ENCODE data around the gene FHL1.

FHL1 gene

GRCh38 chrX:136183917-136184316 is 36.6 kb downstream of the FHL1 start:
- H3K9me3 ChIP-seq (ENCODE audit: severe bottlenecking): no peaks in the 10 kb centered on the region
- H3K36me3 ChIP-seq (ENCODE audit: low read depth): no peaks in the 10 kb centered on the region
- no peaks in the 10 kb centered on the region for H3K4me1 ChIP-seq (ENCODE audit: insufficient read depth, poor library complexity, severe bottlenecking)
- H3K27ac ChIP-seq (ENCODE audit: poor library complexity, severe bottlenecking): no peak overlapping the region
- no peak overlapping the region for H3K4me3 ChIP-seq (ENCODE audit: severe bottlenecking)
- H3K27me3 ChIP-seq (ENCODE audit: insufficient read depth, poor library complexity, severe bottlenecking): no peaks in the 10 kb centered on the region
- no peak for DNase-seq (ENCODE audit: low spot score)
- no peak for ATAC-seq (ENCODE audit: low read depth)
- no peak for TF ChIP-seq CTCF (IDR thresholded peaks at IDR 0.05; ENCODE audit: poor library complexity, severe bottlenecking)

- no peaks in the 10 kb centered on the region for H3K9me3 ChIP-seq (ENCODE audit: severe bottlenecking)
- TF ChIP-seq CTCF (IDR thresholded peaks at IDR 0.05; ENCODE audit: poor library complexity, severe bottlenecking): no peak
- no peak for DNase-seq (ENCODE audit: low spot score)
- H3K36me3 ChIP-seq (ENCODE audit: low read depth): no peaks in the 10 kb centered on the region
- ATAC-seq (ENCODE audit: low read depth): no peak
- H3K4me3 ChIP-seq (ENCODE audit: severe bottlenecking): no peak overlapping the region
- H3K27ac ChIP-seq (ENCODE audit: poor library complexity, severe bottlenecking): no peak overlapping the region
- H3K27me3 ChIP-seq (ENCODE audit: insufficient read depth, poor library complexity, severe bottlenecking): no peaks in the 10 kb centered on the region
- no peaks in the 10 kb centered on the region for H3K4me1 ChIP-seq (ENCODE audit: insufficient read depth, poor library complexity, severe bottlenecking)
Observed at GRCh38 chrX:136185401-136186022, 38.2 kb downstream of the FHL1 start.

GRCh38 chrX:136186023-136186413 is 38.7 kb downstream of the FHL1 start:
- H3K27ac ChIP-seq (ENCODE audit: poor library complexity, severe bottlenecking): no peak overlapping the region
- H3K27me3 ChIP-seq (ENCODE audit: insufficient read depth, poor library complexity, severe bottlenecking): no peaks in the 10 kb centered on the region
- no peak for ATAC-seq (ENCODE audit: low read depth)
- no peak overlapping the region for H3K4me3 ChIP-seq (ENCODE audit: severe bottlenecking)
- no peak for DNase-seq (ENCODE audit: low spot score)
- H3K9me3 ChIP-seq (ENCODE audit: severe bottlenecking): no peaks in the 10 kb centered on the region
- TF ChIP-seq CTCF (IDR thresholded peaks at IDR 0.05; ENCODE audit: poor library complexity, severe bottlenecking): no peak
- no peaks in the 10 kb centered on the region for H3K36me3 ChIP-seq (ENCODE audit: low read depth)
- no peaks in the 10 kb centered on the region for H3K4me1 ChIP-seq (ENCODE audit: insufficient read depth, poor library complexity, severe bottlenecking)

GRCh38 chrX:136189222-136189621 is 41.9 kb downstream of the FHL1 start:
- no peak for TF ChIP-seq CTCF (IDR thresholded peaks at IDR 0.05; ENCODE audit: poor library complexity, severe bottlenecking)
- DNase-seq (ENCODE audit: low spot score): no peak
- H3K4me3 ChIP-seq (ENCODE audit: severe bottlenecking): no peak overlapping the region

GRCh38 chrX:136190038-136190713 is 42.8 kb downstream of the FHL1 start:
- H3K36me3 ChIP-seq (ENCODE audit: low read depth): no peaks in the 10 kb centered on the region
- no peaks in the 10 kb centered on the region for H3K9me3 ChIP-seq (ENCODE audit: severe bottlenecking)
- no peaks in the 10 kb centered on the region for H3K27me3 ChIP-seq (ENCODE audit: insufficient read depth, poor library complexity, severe bottlenecking)
- DNase-seq (ENCODE audit: low spot score) (no peak), ATAC-seq (ENCODE audit: low read depth) (no peak)
- no peaks in the 10 kb centered on the region for H3K4me1 ChIP-seq (ENCODE audit: insufficient read depth, poor library complexity, severe bottlenecking)
- H3K4me3 ChIP-seq (ENCODE audit: severe bottlenecking): no peak overlapping the region
- TF ChIP-seq CTCF (IDR thresholded peaks at IDR 0.05; ENCODE audit: poor library complexity, severe bottlenecking): no peak
- no peak overlapping the region for H3K27ac ChIP-seq (ENCODE audit: poor library complexity, severe bottlenecking)

More at GRCh38 chrX:136189222-136189621, 41.9 kb downstream of the FHL1 start:
- Histone ChIP-seq H3K27me3 (ENCODE audit: insufficient read depth, poor library complexity, severe bottlenecking) (no peaks in the 10 kb centered on the region), H3K36me3 (ENCODE audit: low read depth) (no peaks in the 10 kb centered on the region), H3K27ac (ENCODE audit: poor library complexity, severe bottlenecking) (no peak overlapping the region), H3K4me1 (ENCODE audit: insufficient read depth, poor library complexity, severe bottlenecking) (no peaks in the 10 kb centered on the region), H3K9me3 (ENCODE audit: severe bottlenecking) (no peaks in the 10 kb centered on the region)
- ATAC-seq (ENCODE audit: low read depth): no peak

All from RWPE2 (cell line).